Cerebellar cortex (tissue), 1 donor: ENCODE results near the gene LRRN3.
A peak's percentile ranks its signal among the peaks of the same experiment; 100 is the strongest.
"Not testable (repeated sequence)": the region's sequence is repeated elsewhere in the genome, so short reads cannot be mapped to it uniquely, and the experiment has no call there.

ENCODE experiments used
- DNase-seq: peaks from one replicate; pipeline ENCODE4 v3.0.0-alpha.2; 2015; ENCODE audit warnings: low spot score

LRRN3 gene

GRCh38 chr7:111090846-111091245, at the start of gene LRRN3:
Gene LRRN3, plus strand, starts transcription at chr7:111091127. Its CDS starts 31,646 bp downstream, at chr7:111122773.
- peak; percentile 94 for DNase-seq

GRCh38 chr7:111041577-111041976, 49.4 kb upstream of the LRRN3 start:
- DNase-seq, result no peak

GRCh38 chr7:111042842-111043241, 48.1 kb upstream of the LRRN3 start:
- no peak for DNase-seq

GRCh38 chr7:111043561-111043960, 47.4 kb upstream of the LRRN3 start:
- DNase-seq, result no peak

- no peak for DNase-seq
These were observed 45.5 kb upstream of the LRRN3 start for GRCh38 chr7:111045449-111045848.

- DNase-seq, result no peak
These were observed 43.3 kb upstream of the LRRN3 start for GRCh38 chr7:111047595-111047994.

GRCh38 chr7:111049971-111050680, 40.8 kb upstream of the LRRN3 start:
- DNase-seq, result no peak

GRCh38 chr7:111050875-111051416, 40.0 kb upstream of the LRRN3 start:
- no peak for DNase-seq

- no peak for DNase-seq
These were observed 39.1 kb upstream of the LRRN3 start for GRCh38 chr7:111051832-111052231.

GRCh38 chr7:111053035-111053434, 37.9 kb upstream of the LRRN3 start:
- DNase-seq, result no peak

- no peak for DNase-seq
These were observed 34.6 kb upstream of the LRRN3 start for GRCh38 chr7:111056371-111056770.

GRCh38 chr7:111057066-111057465, 33.9 kb upstream of the LRRN3 start:
- DNase-seq, result no peak

- DNase-seq, result no peak
These were observed 31.1 kb upstream of the LRRN3 start for GRCh38 chr7:111059833-111060232.

- no peak for DNase-seq
These were observed 27.8 kb upstream of the LRRN3 start for GRCh38 chr7:111063166-111063565.

GRCh38 chr7:111067251-111067650, 23.7 kb upstream of the LRRN3 start:
- no peak for DNase-seq

GRCh38 chr7:111067682-111068081, 23.2 kb upstream of the LRRN3 start:
- DNase-seq, result no peak

GRCh38 chr7:111068618-111069017, 22.3 kb upstream of the LRRN3 start:
- DNase-seq, result no peak

GRCh38 chr7:111071556-111071955, 19.4 kb upstream of the LRRN3 start:
- no peak for DNase-seq

GRCh38 chr7:111072658-111073057, 18.3 kb upstream of the LRRN3 start:
- DNase-seq, result not testable (repeated sequence)

GRCh38 chr7:111074071-111074747, 16.7 kb upstream of the LRRN3 start:
- DNase-seq, result no peak

- DNase-seq, result no peak
These were observed 16.2 kb upstream of the LRRN3 start for GRCh38 chr7:111074748-111075146.

GRCh38 chr7:111075498-111075897, 15.4 kb upstream of the LRRN3 start:
- DNase-seq, result no peak

- DNase-seq, result no peak
These were observed 14.7 kb upstream of the LRRN3 start for GRCh38 chr7:111076205-111076604.
